Activated CD8-positive, alpha-beta T cell treated with anti-CD3 and anti-CD28 coated beads for 36 hours (primary cell): ENCODE data around the gene SAMD4B. TPM values are rescaled to one million over a fixed set of nuclear protein-coding genes. Genes with fewer than 3 reads are reported as not detected.

Source experiments
- ATAC-seq: fragments of 200-7000 bp; cut with Tn5 transposase; one replicate; pipeline ENCODE4 v1.10.0; 2021; ENCODE audit warnings: mild to moderate bottlenecking, moderate library complexity
- CTCF ChIA-PET: fragments of 350-600 bp; sonication (Branson Sonifier 250); formaldehyde crosslinking; loops from one replicate; lab custom pipeline; 2021; ENCODE audit warnings: antibody characterized with exemption; lab: Charles Lee
- POLR2A ChIA-PET: fragments of 350-600 bp; sonication (Branson Sonifier 250); formaldehyde crosslinking; loops from one replicate; lab custom pipeline; 2021; ENCODE audit warnings: antibody characterized with exemption; lab: Charles Lee
- DNase-seq: peaks from one replicate; pipeline ENCODE4 v3.0.0-alpha.2; 2020
- H3K27ac Mint-ChIP-seq: one replicate; pipeline ENCODE4 v1.8.0; 2021; ENCODE audit warnings: mild to moderate bottlenecking, mixed read lengths
- H3K27me3 Mint-ChIP-seq: one replicate; pipeline ENCODE4 v1.8.0; 2021; ENCODE audit warnings: mixed read lengths
- H3K36me3 Mint-ChIP-seq: one replicate; pipeline ENCODE4 v1.8.0; 2021; ENCODE audit warnings: low read depth, mixed read lengths
- H3K4me1 Mint-ChIP-seq: one replicate; pipeline ENCODE4 v1.8.0; 2021; ENCODE audit warnings: low read depth, mixed read lengths
- H3K4me3 Mint-ChIP-seq: one replicate; pipeline ENCODE4 v1.8.0; 2021; ENCODE audit warnings: mild to moderate bottlenecking, moderate library complexity, mixed read lengths
- H3K9me3 Mint-ChIP-seq: one replicate; pipeline ENCODE4 v1.8.0; 2021; ENCODE audit warnings: mixed read lengths
- intact Hi-C: fragments of 100-400 bp; cut with micrococcal nuclease; formaldehyde crosslinking; loops from one replicate; pipeline ENCODE4 v1.10.0; 2022
- total RNA-seq, 2 experiments: library from RNA; stranded (reverse); gene quantifications; one replicate each; pipeline ENCODE4 v1.2.3, GENCODE V29; 2021
- TF ChIP-seq, protein P1 (sequence below): fragments of 200-600 bp; IDR thresholded peaks from one replicate; pipeline ENCODE4 v1.8.0; 2022; ENCODE audit warnings: antibody characterized with exemption, mild to moderate bottlenecking

SAMD4B gene
- total RNA-seq, 2 experiments from 2014 or later = 35.5 to 37.1 TPM

DNA sequence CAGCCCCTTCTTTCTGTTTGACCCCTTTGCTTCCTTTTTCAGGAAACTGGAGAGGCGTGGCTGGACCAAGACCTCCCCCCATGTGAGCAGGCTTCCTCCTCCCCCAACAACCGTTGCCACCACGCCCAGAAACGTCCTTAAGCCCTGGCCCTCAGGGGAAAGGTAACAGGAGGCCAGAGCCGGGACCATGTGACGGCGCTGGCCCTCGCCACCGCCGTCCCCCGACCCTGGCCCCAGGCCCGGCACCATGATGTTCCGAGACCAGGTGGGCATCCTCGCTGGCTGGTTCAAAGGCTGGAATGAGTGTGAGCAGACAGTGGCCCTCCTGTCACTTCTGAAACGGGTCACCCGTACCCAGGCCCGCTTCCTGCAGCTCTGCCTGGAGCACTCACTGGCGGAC is 14.4 kb downstream of the SAMD4B start:
- TF ChIP-seq, protein P1, sequence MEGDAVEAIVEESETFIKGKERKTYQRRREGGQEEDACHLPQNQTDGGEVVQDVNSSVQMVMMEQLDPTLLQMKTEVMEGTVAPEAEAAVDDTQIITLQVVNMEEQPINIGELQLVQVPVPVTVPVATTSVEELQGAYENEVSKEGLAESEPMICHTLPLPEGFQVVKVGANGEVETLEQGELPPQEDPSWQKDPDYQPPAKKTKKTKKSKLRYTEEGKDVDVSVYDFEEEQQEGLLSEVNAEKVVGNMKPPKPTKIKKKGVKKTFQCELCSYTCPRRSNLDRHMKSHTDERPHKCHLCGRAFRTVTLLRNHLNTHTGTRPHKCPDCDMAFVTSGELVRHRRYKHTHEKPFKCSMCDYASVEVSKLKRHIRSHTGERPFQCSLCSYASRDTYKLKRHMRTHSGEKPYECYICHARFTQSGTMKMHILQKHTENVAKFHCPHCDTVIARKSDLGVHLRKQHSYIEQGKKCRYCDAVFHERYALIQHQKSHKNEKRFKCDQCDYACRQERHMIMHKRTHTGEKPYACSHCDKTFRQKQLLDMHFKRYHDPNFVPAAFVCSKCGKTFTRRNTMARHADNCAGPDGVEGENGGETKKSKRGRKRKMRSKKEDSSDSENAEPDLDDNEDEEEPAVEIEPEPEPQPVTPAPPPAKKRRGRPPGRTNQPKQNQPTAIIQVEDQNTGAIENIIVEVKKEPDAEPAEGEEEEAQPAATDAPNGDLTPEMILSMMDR = no peak
- no peaks in the 10 kb centered on the region for H3K9me3 Mint-ChIP-seq
- intact Hi-C loops = no loop called here
- CTCF ChIA-PET = interaction anchor here (0.8 kb wide), 1 partner anchor 12 kb away, joined by 3 read pairs; no protein-coding TSS in a partner anchor
- no peak overlapping the region for H3K4me3 Mint-ChIP-seq
- no peaks in the 10 kb centered on the region for H3K27me3 Mint-ChIP-seq
- POLR2A ChIA-PET = interaction anchor here (1.2 kb wide), 1 partner anchor 32 kb away, joined by 4 read pairs; no protein-coding TSS in a partner anchor
- ATAC-seq = no peak
- peaks cover 49% of the 10 kb centered on the region for H3K36me3 Mint-ChIP-seq
- DNase-seq = no peak
- peaks cover 13% of the 10 kb centered on the region for H3K4me1 Mint-ChIP-seq
- no peak overlapping the region for H3K27ac Mint-ChIP-seq

DNA sequence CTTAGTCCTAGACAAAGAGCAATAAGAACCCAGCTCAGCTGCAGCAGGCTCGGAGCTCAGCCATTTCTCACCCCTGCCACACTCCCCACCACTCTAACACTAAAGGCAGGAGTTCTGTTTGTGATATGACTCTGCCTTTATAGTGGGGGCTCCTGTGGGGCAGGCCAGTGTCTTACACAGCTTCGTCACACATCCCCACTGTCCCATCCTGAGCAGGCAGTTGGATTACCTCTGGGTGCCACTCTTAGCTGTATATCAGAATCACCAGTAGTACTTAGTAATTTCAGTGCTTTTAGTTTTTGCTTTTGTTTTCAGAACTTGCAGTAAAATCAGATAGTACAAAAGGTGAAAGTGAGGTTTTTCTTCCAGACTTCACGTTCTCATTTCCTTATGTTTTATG is 16.8 kb downstream of the SAMD4B start:
- H3K4me1 Mint-ChIP-seq = peaks cover 6% of the 10 kb centered on the region
- H3K27me3 Mint-ChIP-seq = no peaks in the 10 kb centered on the region
- H3K9me3 Mint-ChIP-seq = no peaks in the 10 kb centered on the region
- H3K27ac Mint-ChIP-seq = no peak overlapping the region
- intact Hi-C loops = no loop called here
- H3K4me3 Mint-ChIP-seq = no peak overlapping the region
- ChIA-PET POLR2A (no interaction called here), CTCF (interaction anchor here (1.5 kb wide), 1 partner anchor 17 kb away, joined by 4 read pairs; the partner anchor contains the start of gene SAMD4B)
- TF ChIP-seq, protein P1 = no peak
- ATAC-seq (no peak), DNase-seq (no peak)
- peaks cover 40% of the 10 kb centered on the region for H3K36me3 Mint-ChIP-seq

DNA sequence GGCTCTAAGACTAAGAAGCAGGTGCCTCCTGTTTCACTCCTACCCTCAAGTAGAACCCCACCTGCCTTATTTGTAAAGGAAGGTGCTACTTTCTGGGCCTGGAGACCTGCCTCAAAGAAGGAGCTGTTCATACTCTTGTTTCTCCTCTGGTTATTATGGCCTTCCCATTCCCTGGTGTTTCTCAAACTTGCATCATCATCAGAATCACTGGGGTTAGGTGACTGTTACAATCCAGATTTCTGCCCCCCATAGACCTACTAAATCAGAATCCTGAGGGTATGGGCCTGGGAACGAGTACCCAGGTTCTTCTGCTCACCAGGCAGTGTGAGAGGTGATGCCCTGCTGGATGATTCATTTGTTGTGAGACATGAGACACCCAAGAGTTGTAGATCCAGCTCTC is 18.4 kb downstream of the SAMD4B start:
- TF ChIP-seq, protein P1 = no peak
- POLR2A ChIA-PET = interaction anchor here (1.1 kb wide), 1 partner anchor 18 kb away, joined by 3 read pairs; the partner anchor contains the start of gene SAMD4B
- no peaks in the 10 kb centered on the region for H3K27me3 Mint-ChIP-seq
- no peak overlapping the region for H3K4me3 Mint-ChIP-seq
- CTCF ChIA-PET = no interaction called here
- ATAC-seq (no peak), DNase-seq (no peak)
- no peak overlapping the region for H3K27ac Mint-ChIP-seq
- peaks cover 6% of the 10 kb centered on the region for H3K4me1 Mint-ChIP-seq
- H3K9me3 Mint-ChIP-seq = no peaks in the 10 kb centered on the region
- peaks cover 38% of the 10 kb centered on the region for H3K36me3 Mint-ChIP-seq
- intact Hi-C loops = no loop called here

DNA sequence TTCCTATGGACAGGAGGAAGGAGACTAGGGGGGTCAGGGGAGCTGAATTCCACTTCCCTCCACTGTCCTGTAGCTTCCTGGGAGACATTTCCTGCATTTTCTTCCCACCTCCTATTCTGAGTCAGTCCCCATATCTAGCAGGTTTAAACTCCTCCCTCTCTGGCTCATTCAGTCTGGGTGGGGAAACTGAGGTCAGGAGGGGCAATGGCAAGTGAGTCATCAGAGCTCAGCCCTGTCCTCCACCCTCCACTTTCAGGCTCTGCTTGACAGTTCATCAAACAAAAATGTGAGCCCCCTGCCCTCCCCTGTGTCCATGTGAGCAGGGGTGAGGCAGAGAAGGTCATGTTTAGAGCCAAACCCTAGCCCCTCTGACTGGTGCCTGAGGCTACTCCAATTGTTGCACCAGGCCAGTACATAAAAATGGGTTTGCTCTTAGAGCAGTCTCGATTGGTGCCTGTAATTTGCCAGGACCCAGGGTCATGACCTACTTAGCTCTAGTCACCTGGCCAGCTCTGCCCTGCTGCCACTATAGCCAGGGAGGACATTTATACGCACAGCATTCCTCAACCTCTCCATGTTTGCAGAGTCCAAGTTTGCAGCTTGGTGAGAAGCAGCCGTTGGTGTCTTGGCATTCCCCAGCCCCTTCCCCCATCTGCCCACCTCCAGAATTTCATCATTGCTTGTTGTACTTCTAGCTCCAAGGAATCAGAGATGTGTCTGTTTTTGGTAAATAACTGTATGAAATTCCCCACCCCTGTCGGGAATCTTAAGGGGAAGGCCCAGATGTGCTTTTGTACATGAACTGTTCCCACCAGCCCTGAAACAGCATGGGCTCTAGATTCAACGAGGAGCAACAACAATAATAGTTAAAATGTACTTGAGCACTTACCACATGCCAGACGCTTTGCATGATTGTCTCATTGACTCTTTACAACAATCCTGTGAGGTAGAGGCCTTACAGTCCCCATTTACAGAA is 20.7 kb downstream of the SAMD4B start:
- Mint-ChIP-seq H3K4me3 (no peak overlapping the region), H3K36me3 (peaks cover 23% of the 10 kb centered on the region), H3K4me1 (no peaks in the 10 kb centered on the region), H3K9me3 (no peaks in the 10 kb centered on the region), H3K27me3 (no peaks in the 10 kb centered on the region), H3K27ac (no peak overlapping the region)
- TF ChIP-seq, protein P1 = no peak
- ChIA-PET CTCF (interaction anchor here (0.8 kb wide), 1 partner anchor 36 kb away, joined by 3 read pairs; no protein-coding TSS in a partner anchor), POLR2A (interaction anchor here (0.6 to 1.6 kb wide), 4 partner anchors 11 to 49 kb away, joined by 3 to 4 read pairs (median 3); partner anchors contain the start of genes MED29, PAF1 and PLEKHG2)
- no peak for ATAC-seq
- DNase-seq = no peak
- intact Hi-C loops = no loop called here
